ENCODE measurements around the gene PTPRH.
"Not testable (repeated sequence)": the region's sequence is repeated elsewhere in the genome, so short reads cannot be mapped to it uniquely, and the experiment has no call there.

Gene PTPRH

DNA sequence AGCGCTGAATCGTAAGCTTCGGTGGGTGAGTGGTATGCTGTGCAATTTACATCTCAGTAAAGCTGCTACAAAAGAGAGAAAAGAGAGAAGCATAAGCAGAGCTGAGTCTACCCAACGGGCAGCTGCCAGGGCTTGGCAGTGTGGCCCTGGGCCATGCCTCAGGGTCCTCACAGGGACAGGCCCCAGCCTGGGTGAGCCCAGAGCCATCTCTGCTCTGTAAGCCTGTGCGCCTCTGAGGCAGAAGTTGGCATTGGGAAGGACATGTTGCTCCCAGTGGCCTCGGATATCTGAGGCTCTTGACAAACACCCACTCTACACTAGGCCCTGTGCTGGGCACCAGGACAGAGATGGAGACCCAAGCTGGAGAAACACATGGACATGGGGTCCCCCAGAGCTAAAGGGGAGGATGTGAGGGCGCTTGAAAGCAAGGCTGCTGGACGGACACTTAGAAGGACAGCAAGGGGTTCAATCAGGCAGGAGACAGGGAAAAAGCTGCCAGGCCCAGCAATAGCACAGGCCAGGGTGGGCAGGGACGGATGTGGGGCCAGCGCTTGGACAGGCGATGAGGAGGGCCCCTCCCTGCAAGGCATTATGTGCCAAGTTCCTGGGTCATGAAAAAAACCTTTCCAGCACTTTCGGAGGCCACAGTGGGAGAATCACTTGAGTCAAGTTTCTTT, 34.8 kb upstream of the PTPRH start:
- no peak for DNase-seq

DNA sequence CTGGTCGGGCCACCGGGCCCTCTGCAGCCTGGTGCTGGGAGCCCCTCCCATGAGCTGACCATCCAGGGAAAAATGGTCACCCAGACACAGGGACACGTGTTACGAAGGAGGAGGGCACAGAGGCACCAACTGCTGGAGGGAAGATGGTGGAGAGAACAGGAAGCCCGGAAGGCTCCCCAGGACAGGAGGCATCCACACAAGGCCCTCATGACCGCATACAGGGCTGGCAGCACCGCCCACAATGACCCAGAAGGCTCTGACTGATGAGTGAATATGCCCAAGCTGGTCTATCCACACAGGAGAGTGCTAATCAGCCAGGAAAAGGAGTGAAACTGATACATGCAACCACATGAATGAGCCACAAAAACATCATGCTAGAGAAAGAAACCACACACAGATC, 33.2 kb upstream of the PTPRH start:
- DNase-seq = no peak

DNA sequence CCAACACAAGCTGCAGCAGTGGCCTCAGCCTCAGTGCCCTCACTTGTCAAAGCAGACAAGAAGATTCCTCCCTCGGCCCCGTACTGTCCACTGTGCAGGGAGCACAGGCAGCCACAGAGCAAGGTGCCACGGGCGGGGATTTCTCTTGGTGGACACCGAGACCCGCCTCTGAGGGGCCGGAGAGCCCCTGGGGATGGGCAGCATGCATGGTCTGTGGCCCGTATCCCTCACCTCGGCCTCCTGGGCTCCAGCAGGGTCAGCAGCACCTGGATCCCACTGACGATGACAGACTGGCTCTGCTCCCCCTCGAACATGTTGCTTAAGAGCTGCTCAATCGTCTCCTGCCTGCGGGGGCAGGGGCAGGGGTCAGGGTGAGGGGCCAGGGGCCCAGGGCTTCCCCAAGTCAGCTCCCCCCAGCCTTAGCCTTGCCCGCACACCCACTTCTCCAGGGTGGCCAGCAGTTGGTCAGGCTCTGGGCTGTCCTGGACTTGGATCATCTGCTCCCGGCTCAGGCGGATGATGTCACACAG, 32.7 kb upstream of the PTPRH start:
- no peak for DNase-seq

DNA sequence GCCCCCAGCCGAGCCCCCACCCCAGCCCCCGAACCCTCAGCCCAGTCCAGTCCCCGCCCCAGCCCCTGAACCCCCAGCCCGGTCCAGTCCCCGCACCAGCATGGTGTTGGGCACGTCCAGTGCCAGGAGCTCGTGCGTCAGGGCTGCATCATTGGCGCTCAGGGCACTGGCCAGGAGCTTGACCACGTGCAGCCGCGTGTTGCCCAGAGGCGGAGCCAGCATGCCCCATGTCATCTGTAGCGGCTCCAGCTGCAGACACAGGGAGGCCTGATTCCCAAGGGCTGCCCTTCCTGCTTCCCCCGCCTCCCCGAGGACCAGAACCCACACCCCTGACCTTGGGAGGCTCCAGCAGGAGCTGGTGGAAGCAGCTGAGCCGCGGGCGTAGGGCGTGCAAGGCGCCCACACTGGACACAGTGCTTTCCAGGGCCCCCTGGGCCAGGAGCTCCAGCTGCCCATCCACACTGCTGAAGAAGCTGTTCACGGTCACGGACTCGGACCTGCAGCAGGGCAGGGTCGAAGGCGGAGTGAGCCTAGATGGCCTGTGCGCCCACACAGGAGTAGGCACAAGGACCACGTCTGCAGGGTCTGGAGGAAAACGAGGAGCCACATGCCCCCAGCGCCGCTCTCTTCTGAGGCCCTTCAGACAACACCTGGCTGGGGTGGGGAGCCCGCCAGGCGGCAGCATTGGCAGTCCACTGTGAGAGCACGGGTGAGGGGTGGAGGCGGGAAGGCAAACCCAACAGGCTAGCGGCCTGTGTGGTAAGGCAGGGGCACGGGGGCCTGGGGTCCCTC, 32.0 kb upstream of the PTPRH start:
- DNase-seq = no peak

DNA sequence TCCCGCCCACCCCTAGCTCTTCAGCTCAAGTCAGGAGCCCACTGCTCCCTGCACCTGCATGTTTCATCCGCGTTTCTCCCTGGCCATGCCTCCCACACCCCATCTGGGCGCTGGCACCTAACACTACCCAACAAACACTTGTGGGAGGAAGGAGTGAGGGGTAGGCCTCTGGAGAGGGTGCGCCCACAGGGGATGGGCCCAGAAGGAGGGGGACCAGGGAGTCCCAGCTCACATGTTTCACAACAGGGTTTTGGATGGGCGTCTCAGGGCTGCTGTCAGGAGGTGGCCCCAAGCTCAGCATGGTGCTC, 31.4 kb upstream of the PTPRH start:
- DNase-seq = no peak

DNA sequence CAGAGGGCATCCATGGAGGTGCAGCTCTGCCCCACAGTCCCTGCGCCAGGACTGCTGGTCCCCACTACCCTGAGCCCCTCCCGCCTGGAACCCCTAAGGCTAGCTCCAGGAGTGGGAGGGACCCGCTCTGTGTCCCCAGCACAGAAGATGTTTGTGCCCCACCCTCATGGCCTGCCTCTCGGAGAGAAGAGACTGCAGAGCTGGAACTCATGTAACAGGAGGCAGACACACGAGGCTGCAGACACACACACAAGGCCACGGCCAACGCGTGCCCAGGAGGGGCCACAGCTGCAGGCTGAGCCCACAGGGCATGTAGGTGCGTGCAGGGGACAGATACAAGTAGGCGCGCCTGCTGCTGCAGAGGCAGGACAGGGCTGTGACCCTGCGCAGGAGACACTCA, 29.7 kb upstream of the PTPRH start:
- no peak for DNase-seq

DNA sequence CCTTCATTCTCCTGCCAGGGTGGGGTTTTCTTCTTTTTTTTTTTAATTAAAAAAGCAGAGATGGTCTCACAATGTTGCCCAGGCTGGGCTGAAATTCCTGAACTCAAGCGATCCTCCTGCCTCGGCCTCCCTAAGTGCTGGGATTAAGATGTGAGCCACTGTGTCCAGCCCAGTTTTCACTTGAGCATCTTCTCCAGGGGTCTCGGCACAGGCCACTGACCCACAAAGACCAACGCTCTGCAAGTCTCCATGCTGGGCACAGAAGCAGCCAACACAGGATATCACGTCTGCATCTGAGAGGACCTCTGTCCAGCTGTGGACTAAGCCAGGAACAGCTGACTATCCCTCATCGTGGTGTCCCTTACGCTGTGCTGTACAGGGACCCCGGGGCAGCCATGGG, 28.7 kb upstream of the PTPRH start:
- DNase-seq = no peak

DNA sequence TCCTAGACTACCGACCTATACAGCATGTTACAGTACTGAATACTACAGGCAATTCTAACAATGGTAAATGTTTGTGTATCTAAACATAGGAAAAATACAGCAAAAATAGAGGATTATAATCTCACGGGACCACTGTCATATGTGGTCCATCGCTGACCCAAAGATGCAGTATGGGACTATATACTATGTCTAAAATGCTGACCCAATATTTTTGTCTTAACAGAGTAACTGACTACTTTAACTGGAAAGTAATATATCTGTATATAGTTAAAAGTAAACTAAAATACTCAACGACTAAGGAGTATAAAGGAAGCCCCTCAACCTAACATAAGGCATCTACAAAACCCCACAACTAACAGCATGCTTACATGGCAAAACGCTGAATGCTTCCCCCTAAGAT, 23.7 kb upstream of the PTPRH start:
- DNase-seq = no peak

DNA sequence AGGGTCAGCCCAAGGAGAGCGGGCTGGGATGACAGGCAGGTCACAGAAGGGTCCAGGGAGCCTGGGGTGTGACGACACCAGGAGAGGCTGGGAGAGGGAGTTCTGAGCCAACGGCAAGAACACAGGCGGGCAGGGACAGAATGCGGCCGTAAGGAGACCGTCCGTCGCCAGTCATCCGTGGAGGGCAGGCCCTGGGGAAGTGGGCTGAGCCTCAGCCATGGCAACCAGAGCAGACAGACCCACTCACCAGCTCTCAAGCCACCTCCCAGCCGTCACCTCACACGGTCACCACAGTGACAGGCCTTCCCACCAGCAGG, 22.9 kb upstream of the PTPRH start:
- no peak for DNase-seq

DNA sequence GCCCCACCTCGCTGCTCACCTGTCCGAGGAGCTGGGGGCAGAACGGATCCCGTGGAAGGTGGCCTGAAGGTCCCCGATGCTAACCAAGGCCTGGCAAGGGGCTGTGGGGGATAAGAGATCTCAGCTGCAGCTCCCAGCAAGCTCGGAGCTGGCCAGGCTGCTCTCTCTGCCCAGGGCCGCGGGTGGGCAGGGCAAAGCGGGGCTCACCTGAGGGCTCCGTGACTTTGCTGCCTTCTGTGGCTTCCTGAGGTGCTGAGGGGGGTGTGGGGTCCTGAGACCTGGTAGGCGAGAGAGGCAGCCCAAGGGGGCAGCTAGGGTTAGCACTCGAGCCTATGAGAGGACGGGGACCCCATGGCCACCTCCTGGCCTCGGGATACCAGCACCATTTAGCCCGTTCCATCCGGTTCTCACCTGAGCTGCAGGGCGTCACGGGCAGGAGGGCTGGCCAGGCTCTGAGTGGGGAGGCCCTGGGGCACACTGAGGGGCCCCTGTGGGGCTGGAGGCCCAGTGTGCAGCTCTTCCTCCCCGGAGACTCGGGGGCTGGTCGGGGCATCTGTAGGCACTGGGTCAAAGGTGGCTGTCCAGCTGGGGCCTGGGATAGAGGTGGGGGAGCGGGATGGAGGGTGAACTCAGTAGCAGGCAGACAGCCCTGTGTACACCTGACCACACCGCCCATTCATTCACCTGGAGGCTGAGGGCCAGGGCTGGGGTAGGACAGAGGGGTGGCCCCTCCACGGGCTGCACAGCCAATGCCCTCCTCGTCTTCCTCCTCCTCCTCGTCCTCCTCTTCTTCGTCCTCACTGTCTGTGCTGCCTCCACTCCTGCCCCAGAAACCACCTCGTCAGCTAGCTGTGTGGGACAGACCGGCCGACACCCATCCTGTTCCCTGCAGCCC, 22.3 kb upstream of the PTPRH start:
- no peak for DNase-seq

DNA sequence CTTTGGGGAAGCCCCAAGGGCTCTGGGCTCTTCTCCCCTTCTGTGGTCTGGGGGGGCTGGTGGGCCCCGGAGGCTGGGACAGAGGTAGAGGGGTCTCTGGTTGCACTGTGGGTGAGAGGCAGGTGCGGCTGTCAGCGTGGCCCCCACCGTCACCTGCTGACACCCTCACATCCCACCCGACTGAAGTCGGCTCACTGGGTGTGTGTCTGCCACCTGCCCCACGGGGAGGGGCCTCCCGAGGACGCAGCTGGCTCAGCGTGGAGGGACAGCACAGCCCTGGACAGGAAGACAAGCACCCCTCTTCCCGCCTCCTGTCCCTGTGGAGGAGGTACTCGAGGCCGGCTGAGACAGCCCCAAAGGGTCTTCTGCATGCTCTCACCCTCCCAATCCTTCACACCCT, 21.5 kb upstream of the PTPRH start:
- no peak for DNase-seq

DNA sequence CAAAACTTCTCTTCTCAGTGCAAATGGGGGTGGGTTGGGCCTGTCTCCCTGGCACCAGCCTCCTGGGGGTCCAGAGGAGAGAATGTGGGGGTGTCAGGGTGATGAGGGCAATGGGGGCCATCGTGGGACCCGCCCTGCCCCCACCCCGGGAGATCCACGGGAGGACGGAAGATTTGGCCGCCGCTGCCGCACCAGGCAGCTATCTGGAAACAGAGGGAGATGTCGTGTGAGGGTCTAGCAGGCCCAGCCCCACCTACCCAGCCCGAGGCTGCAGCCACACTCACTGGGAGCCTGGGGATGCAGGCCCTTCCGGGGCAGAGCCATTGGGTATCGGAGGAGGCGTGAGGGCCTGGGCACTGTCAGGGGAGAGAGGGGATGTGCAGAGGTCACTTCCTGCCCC, 21.0 kb upstream of the PTPRH start:
- DNase-seq = no peak

DNA sequence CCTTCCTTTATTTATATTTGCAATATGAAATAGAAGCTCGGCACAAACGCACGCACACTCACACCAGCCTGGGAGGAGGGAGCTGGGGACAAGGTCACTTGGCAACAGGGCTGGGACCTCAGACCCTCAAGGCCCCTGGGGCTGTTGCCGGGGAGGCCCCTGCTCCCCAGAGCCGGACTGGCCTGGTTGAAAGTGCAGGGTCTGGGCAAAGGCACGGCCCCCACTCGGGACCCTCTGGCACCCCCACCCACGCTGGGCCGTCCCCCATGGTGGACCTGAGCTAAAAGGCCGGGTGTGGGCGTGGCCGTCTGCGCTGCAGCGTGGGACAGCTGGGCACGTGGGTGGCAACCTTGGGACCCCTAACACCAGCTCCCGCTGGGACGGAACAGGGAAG, 20.5 kb upstream of the PTPRH start:
- no peak for DNase-seq

DNA sequence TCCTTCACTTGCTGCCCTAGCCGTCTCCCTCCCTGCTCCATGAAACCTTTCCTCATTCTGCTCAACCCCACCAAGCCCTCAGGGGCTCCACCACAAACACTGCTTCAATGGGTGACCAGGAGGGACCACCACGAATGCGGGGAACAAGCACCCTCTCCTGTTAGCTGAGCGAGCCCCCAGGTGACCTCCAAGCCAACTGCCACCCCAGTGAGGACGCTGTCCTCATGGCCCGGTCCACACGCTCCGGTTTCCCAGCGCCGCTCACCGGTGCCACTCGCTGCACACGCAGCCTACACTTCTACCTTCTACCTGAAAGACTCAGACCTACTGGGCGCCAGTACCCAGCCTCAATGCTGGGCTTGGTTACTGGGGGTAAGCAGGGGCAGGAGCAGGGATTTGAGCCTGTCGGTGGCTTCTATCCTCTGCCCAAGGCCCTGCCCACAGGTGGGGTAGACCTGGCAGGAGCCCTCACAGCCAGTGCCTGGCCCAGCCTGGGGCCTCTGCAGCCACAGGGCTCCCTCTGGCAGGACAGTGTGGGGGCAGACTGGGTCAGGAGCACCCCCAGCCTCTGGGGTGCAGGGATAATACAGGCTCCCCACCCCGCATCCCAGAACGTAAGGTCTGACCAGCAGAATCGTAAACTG, 20.0 kb upstream of the PTPRH start:
- no peak for DNase-seq

DNA sequence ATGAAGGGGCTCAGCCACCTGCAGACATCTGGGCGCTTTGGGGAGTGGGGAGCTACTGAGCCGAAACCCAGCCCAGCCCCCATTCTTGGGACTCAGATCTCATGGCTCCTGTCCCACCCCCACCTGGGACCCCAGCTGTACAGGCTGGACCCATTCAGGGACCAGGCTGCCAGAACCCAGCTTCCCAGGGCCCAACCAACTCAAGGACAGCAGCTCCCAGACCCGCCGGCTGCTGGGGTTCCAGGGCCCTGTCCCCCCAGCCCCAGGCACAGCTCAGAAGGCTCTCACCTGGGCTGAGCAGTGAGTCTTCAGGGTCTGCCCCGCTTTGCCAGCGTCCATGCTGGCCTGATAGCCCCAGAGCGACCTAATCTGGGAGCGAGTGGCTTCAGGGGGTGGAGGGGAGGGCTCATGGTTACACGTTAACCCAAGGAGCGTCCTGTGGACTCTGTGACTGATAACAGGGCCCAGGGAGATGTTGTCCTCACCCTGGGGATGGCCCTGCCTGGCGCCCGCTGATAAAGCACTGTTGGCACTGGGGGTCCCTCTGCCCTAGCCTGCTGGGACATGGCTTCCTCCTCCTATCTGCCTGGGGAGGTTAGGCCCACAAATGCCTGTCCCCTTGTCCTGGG, 19.2 kb upstream of the PTPRH start, which contains the start of gene TMEM86B:
Gene TMEM86B, minus strand, starts transcription at position 361 of the 629 bp plus-strand sequence. Its CDS starts 22 bp downstream, at position 339.
- no peak for DNase-seq

DNA sequence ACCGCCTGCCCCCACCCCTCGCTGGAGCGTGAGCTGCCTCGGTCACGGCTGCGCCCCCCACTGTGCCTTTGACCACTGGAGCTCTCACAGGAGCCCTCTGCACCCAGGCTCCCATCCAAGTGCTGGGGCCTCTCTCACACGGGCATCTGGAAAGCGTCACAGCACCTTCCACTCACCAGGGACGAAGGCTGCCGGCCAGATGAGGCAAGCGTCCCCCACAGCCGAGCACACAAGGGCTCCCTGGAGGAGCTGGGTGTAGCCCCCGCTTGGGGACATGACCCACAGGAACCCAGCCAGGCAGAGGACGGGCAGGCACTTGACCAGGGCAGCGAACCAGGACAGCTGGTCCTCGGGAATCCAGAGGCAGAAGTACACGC, 18.7 kb upstream of the PTPRH start:
- no peak for DNase-seq

DNA sequence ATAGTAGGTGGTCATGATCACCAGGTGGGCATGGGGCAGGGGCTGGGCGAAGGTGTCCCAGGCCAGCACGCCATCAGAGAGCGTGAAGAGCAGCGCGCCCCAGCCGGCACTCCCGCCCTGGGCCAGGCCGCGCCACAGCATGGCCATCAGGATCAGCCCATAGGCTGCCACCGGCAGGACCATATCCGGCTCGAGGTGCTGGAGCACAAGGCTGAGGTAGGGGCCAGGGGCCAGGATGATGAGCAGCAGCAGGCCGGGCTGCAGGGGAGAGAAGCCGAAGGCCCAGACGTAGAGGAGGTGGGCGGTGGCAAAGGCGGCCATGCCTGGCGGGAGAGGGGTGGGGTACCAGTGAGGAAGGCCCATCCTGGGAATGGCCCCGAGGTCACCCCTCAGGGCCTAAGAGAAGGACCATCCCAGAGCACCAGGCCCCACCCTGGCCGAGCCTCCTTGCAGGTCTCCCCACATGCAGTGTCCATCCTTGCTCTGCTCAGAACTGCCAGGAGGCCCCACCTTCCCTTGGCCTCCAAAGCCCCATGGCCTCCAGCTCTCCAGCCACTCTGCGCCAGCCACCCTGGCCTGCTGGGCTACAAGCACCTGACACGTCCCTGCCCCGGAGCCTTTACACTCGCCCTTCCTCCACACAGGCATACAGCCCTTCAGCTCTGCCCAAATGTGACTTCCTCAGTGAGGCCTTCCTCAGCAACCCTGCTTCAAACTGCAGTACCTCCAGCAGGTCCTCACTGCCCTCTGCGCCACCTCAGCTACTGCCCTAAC, 18.1 kb upstream of the PTPRH start:
- DNase-seq = no peak

DNA sequence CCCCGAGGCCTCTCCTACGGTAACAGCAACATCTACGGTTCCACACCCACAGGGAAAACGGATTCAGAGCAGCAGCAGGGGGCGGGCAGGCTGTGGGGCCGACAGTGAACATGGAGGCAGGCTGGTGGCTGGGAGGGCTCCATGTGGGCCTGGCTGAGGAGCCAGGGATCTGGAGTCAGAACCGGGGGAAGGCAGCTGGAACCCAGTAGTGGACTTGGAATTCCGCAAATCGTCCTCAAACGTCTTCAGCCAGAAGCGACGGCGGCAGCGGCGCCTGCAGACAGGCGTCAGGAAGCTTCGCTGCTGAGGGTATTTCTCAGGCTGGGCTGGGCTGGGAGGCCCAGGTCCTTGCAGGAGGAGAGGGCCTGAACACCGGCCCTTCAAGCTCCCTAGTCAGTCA, 17.5 kb upstream of the PTPRH start:
- DNase-seq = no peak

DNA sequence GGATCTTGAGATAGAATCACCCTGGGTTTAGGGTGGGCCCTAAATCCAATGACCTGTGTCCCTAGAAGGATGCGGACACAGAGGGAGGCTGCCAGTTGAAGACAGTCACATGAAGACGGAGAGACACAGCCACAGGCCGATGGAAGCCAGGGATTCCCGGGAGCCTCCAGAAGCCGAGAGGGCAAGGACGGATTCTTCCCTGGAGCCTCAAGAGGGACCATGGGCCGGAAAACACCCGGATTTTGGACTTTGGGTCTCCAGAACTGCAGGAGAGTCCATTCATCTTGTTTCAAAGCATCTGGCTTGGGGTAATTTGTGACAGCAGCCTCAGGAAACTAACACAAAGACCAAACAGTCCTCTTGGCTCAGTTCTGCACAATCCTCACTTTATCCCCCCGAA, 17.0 kb upstream of the PTPRH start:
- DNase-seq = no peak

DNA sequence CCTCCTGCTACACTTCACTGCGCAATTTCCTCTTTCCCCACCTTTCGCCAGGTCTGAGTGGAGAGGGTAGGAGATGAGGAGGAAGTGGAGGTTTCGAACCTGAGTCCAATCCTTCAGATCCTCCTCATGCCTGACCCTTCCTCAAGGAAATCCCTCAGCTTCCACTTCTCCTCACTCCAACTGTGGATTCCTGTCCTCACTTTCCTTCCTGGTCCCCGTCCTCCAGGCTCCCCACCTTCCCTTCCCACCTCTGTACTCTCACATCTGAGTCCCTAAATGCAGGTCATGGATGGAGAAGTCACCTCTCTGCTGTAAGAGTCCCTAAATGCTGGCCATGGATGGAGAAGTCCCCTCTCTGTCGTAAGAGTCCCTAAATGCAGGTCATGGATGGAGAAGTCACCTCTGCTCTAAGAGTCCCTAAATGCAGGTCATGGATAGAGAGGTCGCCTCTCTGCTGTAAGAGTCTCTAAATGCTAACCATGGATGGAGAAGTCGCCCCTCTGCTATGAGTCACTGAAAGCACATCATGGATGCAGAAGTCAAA, 16.2 kb upstream of the PTPRH start:
- no peak for DNase-seq

DNA sequence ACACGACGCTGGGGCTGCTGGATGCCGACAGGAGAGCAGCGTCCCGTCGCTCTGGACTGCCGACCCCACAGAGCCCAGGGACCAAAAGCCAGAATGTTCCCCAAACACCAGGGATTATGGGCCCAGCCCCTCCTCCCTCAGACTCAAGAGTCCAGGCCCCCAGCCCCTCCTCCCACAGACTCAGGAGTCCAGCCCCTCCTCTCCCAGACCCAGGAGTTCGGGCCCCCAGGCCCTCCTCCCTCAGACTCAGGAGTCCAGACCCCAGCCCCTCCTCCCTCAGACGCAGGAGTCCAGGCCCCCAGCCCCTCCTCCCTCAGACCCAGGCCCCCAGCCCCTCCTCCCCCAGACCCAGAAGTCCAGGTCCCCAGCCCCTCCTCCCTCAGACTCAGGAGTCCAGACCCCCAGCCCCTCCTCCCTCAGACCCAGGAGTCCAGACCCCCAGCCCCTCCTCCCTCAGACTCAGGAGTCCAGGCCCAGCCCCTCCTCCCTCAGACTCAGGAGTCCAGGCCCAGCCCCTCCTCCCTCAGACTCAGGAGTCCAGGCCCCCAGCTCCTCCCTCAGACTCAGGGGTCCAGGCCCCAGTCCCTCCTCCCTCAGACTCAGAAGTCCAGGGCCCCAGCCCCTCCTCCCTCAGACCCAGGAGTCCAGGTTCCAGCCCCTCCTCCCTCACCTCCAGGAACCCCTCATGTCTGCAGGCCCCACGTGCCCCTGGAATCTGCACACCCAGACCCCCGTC, 15.5 kb upstream of the PTPRH start:
- not testable (repeated sequence) for DNase-seq
